ENCODE results near the gene GALNS. TPM values are rescaled to one million over a fixed set of nuclear protein-coding genes. Genes with fewer than 3 reads are reported as not detected.
A peak's percentile ranks its signal among the peaks of the same experiment; 100 is the strongest.

GALNS gene
- polyA plus RNA-seq, 6 donors from 2014 or later: 6.1 to 21.4 (median 9.5) TPM

- Mint-ChIP-seq H3K27ac (no peak overlapping the region), H3K4me3 (peak overlapping the region in 1 of 8 donors; percentile 62), H3K4me1 (peaks cover 39 to 47% (median 47%) of the 10 kb centered on the region in 3 donors), H3K27me3 (no peaks in the 10 kb centered on the region), H3K9me3 (no peaks in the 10 kb centered on the region), H3K36me3 (no peaks in the 10 kb centered on the region)
- ATAC-seq (ENCODE audit: low read depth in 2 of 2) (peak; percentile 11 to 12), DNase-seq (no peak)
These were observed 72.0 kb downstream of the GALNS start for GRCh38 chr16:88784856-88785105.

GRCh38 chr16:88784074-88784855 is 72.5 kb downstream of the GALNS start:
- Mint-ChIP-seq H3K36me3 (no peaks in the 10 kb centered on the region), H3K9me3 (no peaks in the 10 kb centered on the region), H3K27ac (peak overlapping the region in 2 of 6 donors; percentile 64 to 89), H3K4me1 (peaks cover 35 to 45% (median 45%) of the 10 kb centered on the region in 3 donors), H3K4me3 (peak overlapping the region; percentile 62 to 92 (median 86)), H3K27me3 (no peaks in the 10 kb centered on the region)
- ATAC-seq (ENCODE audit: low read depth in 2 of 2) (peak; percentile 22 to 34), DNase-seq (no peak)

GRCh38 chr16:88783391-88784073 is 73.2 kb downstream of the GALNS start:
- ATAC-seq (ENCODE audit: low read depth in 2 of 2) (no peak), DNase-seq (no peak)
- no peaks in the 10 kb centered on the region for H3K9me3 Mint-ChIP-seq
- peak overlapping the region; percentile 64 to 95 (median 83) for H3K27ac Mint-ChIP-seq
- H3K36me3 Mint-ChIP-seq: no peaks in the 10 kb centered on the region
- H3K27me3 Mint-ChIP-seq: no peaks in the 10 kb centered on the region
- H3K4me1 Mint-ChIP-seq: peaks cover 35 to 47% (median 46%) of the 10 kb centered on the region in 3 donors
- peak overlapping the region; percentile 16 to 86 (median 76) for H3K4me3 Mint-ChIP-seq

GRCh38 chr16:88782454-88783390 is 74.0 kb downstream of the GALNS start:
- Mint-ChIP-seq H3K4me3 (peak overlapping the region; percentile 16 to 86 (median 82)), H3K36me3 (no peaks in the 10 kb centered on the region), H3K4me1 (peaks cover 36 to 55% (median 54%) of the 10 kb centered on the region in 3 donors), H3K9me3 (no peaks in the 10 kb centered on the region), H3K27me3 (no peaks in the 10 kb centered on the region), H3K27ac (peak overlapping the region; percentile 33 to 95 (median 81))
- ATAC-seq (ENCODE audit: low read depth in 2 of 2) (no peak), DNase-seq (no peak)

- Mint-ChIP-seq H3K4me1 (peaks cover 42 to 58% (median 55%) of the 10 kb centered on the region in 3 donors), H3K27me3 (no peaks in the 10 kb centered on the region), H3K4me3 (peak overlapping the region; percentile 62 to 85 (median 78)), H3K36me3 (no peaks in the 10 kb centered on the region), H3K9me3 (no peaks in the 10 kb centered on the region), H3K27ac (peak overlapping the region in 5 of 6 donors; percentile 77 to 95 (median 81))
- DNase-seq (peak; percentile 59), ATAC-seq (ENCODE audit: low read depth in 2 of 2) (peak; percentile 57 to 63)
These were observed 75.3 kb downstream of the GALNS start for GRCh38 chr16:88781140-88782077.

- Mint-ChIP-seq H3K4me3 (peak overlapping the region; percentile 62 to 85 (median 71)), H3K27ac (peak overlapping the region in 5 of 6 donors; percentile 44 to 86 (median 81)), H3K9me3 (no peaks in the 10 kb centered on the region), H3K4me1 (peaks cover 44 to 58% (median 55%) of the 10 kb centered on the region in 3 donors), H3K27me3 (no peaks in the 10 kb centered on the region), H3K36me3 (no peaks in the 10 kb centered on the region)
- DNase-seq: no peak
- no peak for ATAC-seq (ENCODE audit: low read depth in 2 of 2)
These were observed 76.3 kb downstream of the GALNS start for GRCh38 chr16:88780142-88781062.

GRCh38 chr16:88779406-88780141 is 77.2 kb downstream of the GALNS start:
- Mint-ChIP-seq H3K9me3 (no peaks in the 10 kb centered on the region), H3K36me3 (no peaks in the 10 kb centered on the region), H3K4me1 (peaks cover 44 to 58% (median 55%) of the 10 kb centered on the region in 3 donors), H3K27ac (peak overlapping the region in 2 of 6 donors; percentile 75 to 81), H3K27me3 (no peaks in the 10 kb centered on the region), H3K4me3 (peak overlapping the region in 2 of 8 donors; percentile 44 to 62)
- ATAC-seq (ENCODE audit: low read depth in 2 of 2) (no peak), DNase-seq (no peak)

- Mint-ChIP-seq H3K27ac (peak overlapping the region in 1 of 6 donors; percentile 76), H3K4me1 (peaks cover 42 to 55% (median 53%) of the 10 kb centered on the region in 3 donors), H3K9me3 (no peaks in the 10 kb centered on the region), H3K27me3 (no peaks in the 10 kb centered on the region), H3K4me3 (peak overlapping the region in 2 of 8 donors; percentile 26 to 36), H3K36me3 (no peaks in the 10 kb centered on the region)
- ATAC-seq (ENCODE audit: low read depth in 2 of 2): no peak
- DNase-seq: no peak
These were observed 78.1 kb downstream of the GALNS start for GRCh38 chr16:88778541-88779065.

- Mint-ChIP-seq H3K4me1 (peaks cover 37 to 51% (median 49%) of the 10 kb centered on the region in 3 donors), H3K27me3 (no peaks in the 10 kb centered on the region), H3K4me3 (peak overlapping the region in 3 of 8 donors; percentile 26 to 51 (median 36)), H3K36me3 (no peaks in the 10 kb centered on the region), H3K27ac (peak overlapping the region in 4 of 6 donors; percentile 11 to 76 (median 48)), H3K9me3 (no peaks in the 10 kb centered on the region)
- DNase-seq (no peak), ATAC-seq (ENCODE audit: low read depth in 2 of 2) (no peak)
These were observed 78.5 kb downstream of the GALNS start for GRCh38 chr16:88778271-88778525.

- no peak for DNase-seq
- Mint-ChIP-seq H3K4me1 (peaks cover 34 to 45% (median 44%) of the 10 kb centered on the region in 3 donors), H3K27ac (peak overlapping the region in 3 of 6 donors; percentile 47 to 85 (median 49)), H3K9me3 (no peaks in the 10 kb centered on the region), H3K27me3 (peaks cover 0 to 4% (median 0%) of the 10 kb centered on the region in 3 donors), H3K36me3 (no peaks in the 10 kb centered on the region), H3K4me3 (peak overlapping the region in 3 of 8 donors; percentile 16 to 51 (median 26))
- no peak for ATAC-seq (ENCODE audit: low read depth in 2 of 2)
These were observed 79.1 kb downstream of the GALNS start for GRCh38 chr16:88777471-88778270.

Measured in naive B cell (primary cell).